Activated gamma-delta T cell treated with anti-CD3 and anti-CD28 coated beads, Interleukin-2, amount 50 U/mL, for 16 hours (primary cell): ENCODE measurements around the gene CCNG2.

Experiments used
- DNase-seq: peaks from one replicate; pipeline ENCODE4 v3.0.0-alpha.2; 2020; ENCODE audit warnings: low read depth

Gene CCNG2

DNA sequence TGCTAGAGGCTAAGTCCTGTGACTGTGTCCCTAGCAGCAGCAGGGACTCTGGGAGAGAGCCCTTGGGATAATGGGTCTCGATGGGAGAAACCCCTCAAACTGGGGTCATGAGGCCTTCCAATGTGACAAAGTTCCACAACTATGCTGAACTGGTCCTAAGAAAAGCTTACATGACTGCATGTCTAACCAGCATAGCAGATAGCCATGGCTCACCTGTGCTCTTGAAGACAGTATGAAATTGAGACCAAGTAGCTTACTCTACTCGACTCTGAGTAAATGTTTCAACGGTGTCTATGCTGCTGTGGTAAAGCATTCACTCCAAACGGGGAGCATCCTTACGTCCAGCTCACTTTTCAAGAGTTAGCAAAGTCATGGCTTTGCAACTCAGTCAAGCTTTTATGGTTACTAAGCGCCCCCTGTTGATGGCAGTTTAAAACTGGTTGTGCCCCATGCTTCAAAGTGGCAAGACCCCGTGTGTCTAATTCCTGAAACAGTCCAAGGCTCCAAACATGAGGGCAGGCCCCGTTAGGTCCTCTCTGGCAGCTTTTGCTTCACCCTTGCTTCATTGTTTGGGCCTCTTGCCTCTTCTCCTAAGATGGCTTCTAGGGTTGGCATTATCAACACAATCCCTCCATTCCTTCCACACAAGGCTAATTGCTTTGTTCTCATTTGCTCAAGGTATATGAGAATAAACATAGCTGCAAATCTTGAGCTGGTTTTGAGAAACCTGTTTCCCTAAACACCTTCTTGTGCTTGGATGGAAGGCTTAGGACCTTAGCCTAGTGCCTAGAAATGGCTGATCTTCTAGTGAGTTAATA lies 46.6 kb downstream of the CCNG2 start:
- DNase-seq = peak; percentile 57

DNA sequence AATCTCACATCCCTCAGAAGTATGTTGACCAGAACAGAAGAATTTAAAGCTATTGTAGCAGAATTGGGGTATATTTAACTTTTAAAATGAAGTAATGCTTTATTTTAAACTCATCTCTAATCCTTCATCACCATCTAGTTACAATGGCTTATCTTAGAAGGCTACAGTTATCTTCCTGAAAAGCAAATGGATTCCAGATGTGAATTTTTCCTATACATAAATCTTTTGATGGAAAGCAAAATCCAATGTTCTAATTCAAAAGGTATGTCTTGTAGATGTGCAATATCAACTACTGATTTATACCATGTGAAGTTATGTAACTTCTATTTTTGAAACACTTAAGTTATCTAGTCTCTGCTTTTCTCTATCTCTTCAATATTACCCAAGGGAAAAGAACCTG lies 47.6 kb downstream of the CCNG2 start:
- DNase-seq = no peak

DNA sequence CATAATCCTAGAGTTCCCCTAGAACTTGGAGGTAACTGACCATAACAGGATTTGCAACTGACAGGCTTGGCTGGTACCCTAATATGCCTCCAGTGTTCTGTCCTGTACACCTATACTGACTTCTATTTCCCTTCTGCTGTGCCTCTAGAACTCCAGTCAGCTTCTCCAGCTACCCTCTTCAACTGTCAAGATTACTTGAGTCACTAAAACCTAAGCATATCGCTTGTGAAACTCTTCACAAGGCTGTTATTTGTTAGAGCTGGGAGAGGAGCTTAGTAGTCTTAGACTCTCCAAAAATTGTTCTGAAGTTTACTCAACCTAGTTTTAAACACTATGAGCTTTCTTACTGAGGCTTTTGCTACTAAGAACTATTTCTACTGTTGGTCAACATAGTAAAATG lies 52.0 kb downstream of the CCNG2 start:
- DNase-seq = no peak

- DNase-seq = no peak
These were observed 52.9 kb downstream of the CCNG2 start for GRCh38 chr4:77209936-77210335.

GRCh38 chr4:77215107-77215506 lies 58.1 kb downstream of the CCNG2 start:
- no peak for DNase-seq

GRCh38 chr4:77217526-77217925 lies 60.5 kb downstream of the CCNG2 start:
- no peak for DNase-seq

- no peak for DNase-seq
These were observed 62.3 kb downstream of the CCNG2 start for GRCh38 chr4:77219266-77219665.
